GM12878 (cell line): ENCODE results near the gene CNTNAP5. TPM values are rescaled to one million over a fixed set of nuclear protein-coding genes. Genes with fewer than 3 reads are reported as not detected.

Experiments used
- ATF7 ChIP-seq: fragments of 450-650 bp; IDR thresholded peaks from 2 replicates; pipeline ENCODE4 v1.6.1; 2016; ENCODE audit warnings: low read depth, mild to moderate bottlenecking
- CBFB ChIP-seq: IDR thresholded peaks from 2 replicates; pipeline ENCODE4 v1.6.1; 2016; ENCODE audit warnings: antibody characterized with exemption, low read depth
- CREM ChIP-seq: IDR thresholded peaks from 2 replicates; pipeline ENCODE4 v1.6.1; 2014; ENCODE audit warnings: antibody characterized with exemption, low read depth
- EED ChIP-seq: sonication (generic); IDR thresholded peaks from 2 replicates; pipeline ENCODE4 v1.6.1; 2016; ENCODE audit warnings: antibody characterized with exemption, low read depth
- GABPA ChIP-seq: IDR thresholded peaks from 2 replicates; pipeline ENCODE4 v1.6.1; 2014; ENCODE audit warnings: antibody characterized with exemption, low read depth, mild to moderate bottlenecking, inconsistent platforms
- JUND ChIP-seq: IDR thresholded peaks from 2 replicates; pipeline ENCODE4 v1.6.1; 2012; ENCODE audit warnings: low read depth, mild to moderate bottlenecking, low read length, improper control_type of control experiment, moderate library complexity
- MEF2B ChIP-seq: fragments of 450-650 bp; IDR thresholded peaks from 2 replicates; pipeline ENCODE4 v1.6.1; 2018; ENCODE audit warnings: mild to moderate bottlenecking, moderate library complexity; ENCODE audit not compliant: partially characterized antibody, poor library complexity, severe bottlenecking
- MTA2 ChIP-seq: fragments of 450-650 bp; IDR thresholded peaks from 2 replicates; pipeline ENCODE4 v1.6.1; 2016; ENCODE audit warnings: low read depth, mild to moderate bottlenecking, moderate library complexity
- NBN ChIP-seq: fragments of 450-650 bp; IDR thresholded peaks from 2 replicates; pipeline ENCODE4 v1.6.1; 2016
- NR2F1 ChIP-seq: fragments of 450-650 bp; conservative IDR thresholded peaks from 2 replicates; pipeline ENCODE4 v1.6.1; 2017; ENCODE audit warnings: mild to moderate bottlenecking
- PML ChIP-seq: IDR thresholded peaks from 2 replicates; pipeline ENCODE4 v1.6.1; 2012; ENCODE audit warnings: low read length, inconsistent platforms
- RBBP5 ChIP-seq: fragments of 200-600 bp; sonication (generic); conservative IDR thresholded peaks from 2 replicates; pipeline ENCODE4 v1.6.1; 2016
- RUNX3 ChIP-seq: IDR thresholded peaks from 2 replicates; pipeline ENCODE4 v1.6.1; 2012; ENCODE audit warnings: low read length, inconsistent platforms
- SKIL ChIP-seq: fragments of 450-650 bp; IDR thresholded peaks from 2 replicates; pipeline ENCODE4 v1.6.1; 2017; ENCODE audit warnings: mild to moderate bottlenecking, low read depth, inconsistent platforms; ENCODE audit not compliant: poor library complexity, severe bottlenecking
- ZSCAN29 ChIP-seq: fragments of 450-650 bp; IDR thresholded peaks from 2 replicates; pipeline ENCODE4 v1.6.1; 2017; ENCODE audit warnings: mild to moderate bottlenecking, moderate library complexity
- polyA plus RNA-seq, 11 experiments: library from polyadenylated mRNA; depleted of rRNA in 4 of 11; unstranded in 6 of 11; stranded (reverse) in 5 of 11; fragments of >200 nt; fragmentation: Nextera tagmentation in 4 of 11; fragmentation: Illumina TruSeq in 1 of 11; extraction: Ambion mirVana in 4 of 11; extraction: Trizol in 1 of 11; gene quantifications; 1 replicate in 1 of 11; 2 replicates in 10 of 11; pipeline versions ENCODE4 v1.2.1 to v1.2.3, GENCODE V29; 2011 to 2016; ENCODE audit warnings: inconsistent platforms in 2 of 11, missing spikeins in 2 of 11, low read depth in 1 of 11
- total RNA-seq, 4 experiments: library from RNA; depleted of rRNA in 3 of 4; stranded (reverse); fragments of >200 nt in 3 of 4; fragmentation: Illumina TruSeq in 1 of 4; extraction: Trizol in 1 of 4; gene quantifications; 2 replicates each; pipeline versions ENCODE4 v1.2.1 to v1.2.3, GENCODE V29; 2013 to 2021
- TF ChIP-seq, protein P1 (sequence below): fragments of 450-650 bp; IDR thresholded peaks from 2 replicates; pipeline ENCODE4 v1.6.1; 2016; ENCODE audit warnings: mild to moderate bottlenecking
- TF ChIP-seq, protein P2 (sequence below): fragments of 450-650 bp; IDR thresholded peaks from 2 replicates; pipeline ENCODE4 v1.6.1; 2017; ENCODE audit warnings: antibody characterized with exemption, mild to moderate bottlenecking, moderate library complexity
- TF ChIP-seq, protein P3 (sequence below): IDR thresholded peaks from 2 replicates; pipeline ENCODE4 v1.6.1; 2012; ENCODE audit warnings: low read length, inconsistent platforms
- TF ChIP-seq, protein P4 (sequence below): IDR thresholded peaks from 2 replicates; pipeline ENCODE4 v1.6.1; 2011; ENCODE audit warnings: borderline replicate concordance, low read depth, mild to moderate bottlenecking, moderate library complexity, low read length; ENCODE audit not compliant: insufficient read depth, poor library complexity, severe bottlenecking

Gene CNTNAP5
- total and polyA plus RNA-seq, 10 of the 15 experiments (the other 5 are each of a cell fraction or from before 2014, with no cell fraction given), result not detected

DNA sequence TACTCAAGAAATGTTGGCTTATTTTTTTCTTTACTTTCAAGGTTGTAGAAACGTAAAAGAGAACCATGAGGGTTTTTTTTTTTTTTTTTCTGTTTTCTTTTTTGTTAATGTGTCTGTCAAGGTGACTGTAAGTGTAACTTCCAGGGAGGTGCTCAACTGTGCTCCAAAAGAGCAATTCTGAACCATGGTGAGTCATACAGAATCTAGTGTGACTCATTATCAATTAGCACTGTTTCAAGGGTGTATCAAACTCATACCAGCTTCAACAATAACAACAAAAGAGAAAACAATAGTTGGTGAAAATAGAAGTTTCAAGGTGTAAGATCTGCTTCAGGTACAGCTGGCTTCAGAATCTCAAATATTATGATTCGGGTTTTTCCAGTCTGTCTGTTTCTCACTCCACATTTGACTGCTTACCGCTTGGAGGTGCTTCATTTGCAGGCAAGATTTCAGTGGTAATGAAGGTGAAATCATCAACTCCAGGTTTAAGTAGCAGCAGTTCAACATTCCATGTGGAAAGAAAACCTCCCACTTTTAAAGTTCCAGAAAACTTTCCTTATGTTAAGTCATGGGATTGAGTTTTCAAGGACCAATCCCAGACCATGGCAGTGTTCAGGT, 850.6 kb downstream of the CNTNAP5 start (continued):
- TF ChIP-seq NR2F1 (no peak), MTA2 (peak; percentile 79), PML (0 out of 2 replicates have a peak, but pooled peaks have one; percentile 51), GABPA (peak; percentile 35; the same call in 1 of the 2 replicates), CBFB (peak; percentile 14; the same call in 1 of the 2 replicates), ZSCAN29 (0 out of 2 replicates have a peak, but pooled peaks have one; percentile 31), RBBP5 (no peak), NBN (no peak), JUND (0 out of 2 replicates have a peak, but pooled peaks have one; percentile 29), SKIL (peak; percentile 20), MEF2B (peak; percentile 20), RUNX3 (peak; percentile 56; the same call in 1 of the 2 replicates), EED (peak; percentile 69), CREM (peak; percentile 71), ATF7 (peak; percentile 59; the same call in 1 of the 2 replicates)
- TF ChIP-seq, protein P1, sequence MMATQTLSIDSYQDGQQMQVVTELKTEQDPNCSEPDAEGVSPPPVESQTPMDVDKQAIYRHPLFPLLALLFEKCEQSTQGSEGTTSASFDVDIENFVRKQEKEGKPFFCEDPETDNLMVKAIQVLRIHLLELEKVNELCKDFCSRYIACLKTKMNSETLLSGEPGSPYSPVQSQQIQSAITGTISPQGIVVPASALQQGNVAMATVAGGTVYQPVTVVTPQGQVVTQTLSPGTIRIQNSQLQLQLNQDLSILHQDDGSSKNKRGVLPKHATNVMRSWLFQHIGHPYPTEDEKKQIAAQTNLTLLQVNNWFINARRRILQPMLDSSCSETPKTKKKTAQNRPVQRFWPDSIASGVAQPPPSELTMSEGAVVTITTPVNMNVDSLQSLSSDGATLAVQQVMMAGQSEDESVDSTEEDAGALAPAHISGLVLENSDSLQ, result peak; percentile 87
- TF ChIP-seq, protein P2, sequence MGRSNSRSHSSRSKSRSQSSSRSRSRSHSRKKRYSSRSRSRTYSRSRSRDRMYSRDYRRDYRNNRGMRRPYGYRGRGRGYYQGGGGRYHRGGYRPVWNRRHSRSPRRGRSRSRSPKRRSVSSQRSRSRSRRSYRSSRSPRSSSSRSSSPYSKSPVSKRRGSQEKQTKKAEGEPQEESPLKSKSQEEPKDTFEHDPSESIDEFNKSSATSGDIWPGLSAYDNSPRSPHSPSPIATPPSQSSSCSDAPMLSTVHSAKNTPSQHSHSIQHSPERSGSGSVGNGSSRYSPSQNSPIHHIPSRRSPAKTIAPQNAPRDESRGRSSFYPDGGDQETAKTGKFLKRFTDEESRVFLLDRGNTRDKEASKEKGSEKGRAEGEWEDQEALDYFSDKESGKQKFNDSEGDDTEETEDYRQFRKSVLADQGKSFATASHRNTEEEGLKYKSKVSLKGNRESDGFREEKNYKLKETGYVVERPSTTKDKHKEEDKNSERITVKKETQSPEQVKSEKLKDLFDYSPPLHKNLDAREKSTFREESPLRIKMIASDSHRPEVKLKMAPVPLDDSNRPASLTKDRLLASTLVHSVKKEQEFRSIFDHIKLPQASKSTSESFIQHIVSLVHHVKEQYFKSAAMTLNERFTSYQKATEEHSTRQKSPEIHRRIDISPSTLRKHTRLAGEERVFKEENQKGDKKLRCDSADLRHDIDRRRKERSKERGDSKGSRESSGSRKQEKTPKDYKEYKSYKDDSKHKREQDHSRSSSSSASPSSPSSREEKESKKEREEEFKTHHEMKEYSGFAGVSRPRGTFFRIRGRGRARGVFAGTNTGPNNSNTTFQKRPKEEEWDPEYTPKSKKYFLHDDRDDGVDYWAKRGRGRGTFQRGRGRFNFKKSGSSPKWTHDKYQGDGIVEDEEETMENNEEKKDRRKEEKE, result no peak
- TF ChIP-seq, protein P3, sequence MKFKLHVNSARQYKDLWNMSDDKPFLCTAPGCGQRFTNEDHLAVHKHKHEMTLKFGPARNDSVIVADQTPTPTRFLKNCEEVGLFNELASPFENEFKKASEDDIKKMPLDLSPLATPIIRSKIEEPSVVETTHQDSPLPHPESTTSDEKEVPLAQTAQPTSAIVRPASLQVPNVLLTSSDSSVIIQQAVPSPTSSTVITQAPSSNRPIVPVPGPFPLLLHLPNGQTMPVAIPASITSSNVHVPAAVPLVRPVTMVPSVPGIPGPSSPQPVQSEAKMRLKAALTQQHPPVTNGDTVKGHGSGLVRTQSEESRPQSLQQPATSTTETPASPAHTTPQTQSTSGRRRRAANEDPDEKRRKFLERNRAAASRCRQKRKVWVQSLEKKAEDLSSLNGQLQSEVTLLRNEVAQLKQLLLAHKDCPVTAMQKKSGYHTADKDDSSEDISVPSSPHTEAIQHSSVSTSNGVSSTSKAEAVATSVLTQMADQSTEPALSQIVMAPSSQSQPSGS, result peak; percentile 71
- TF ChIP-seq, protein P4, sequence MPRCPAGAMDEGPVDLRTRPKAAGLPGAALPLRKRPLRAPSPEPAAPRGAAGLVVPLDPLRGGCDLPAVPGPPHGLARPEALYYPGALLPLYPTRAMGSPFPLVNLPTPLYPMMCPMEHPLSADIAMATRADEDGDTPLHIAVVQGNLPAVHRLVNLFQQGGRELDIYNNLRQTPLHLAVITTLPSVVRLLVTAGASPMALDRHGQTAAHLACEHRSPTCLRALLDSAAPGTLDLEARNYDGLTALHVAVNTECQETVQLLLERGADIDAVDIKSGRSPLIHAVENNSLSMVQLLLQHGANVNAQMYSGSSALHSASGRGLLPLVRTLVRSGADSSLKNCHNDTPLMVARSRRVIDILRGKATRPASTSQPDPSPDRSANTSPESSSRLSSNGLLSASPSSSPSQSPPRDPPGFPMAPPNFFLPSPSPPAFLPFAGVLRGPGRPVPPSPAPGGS, result peak; percentile 82
